CD4-positive, alpha-beta T cell (primary cell): ENCODE data around the gene ZNF467. TPM values are rescaled to one million over a fixed set of nuclear protein-coding genes. Genes with fewer than 3 reads are reported as not detected.

Experiments used
- ATAC-seq: fragments of 200-7000 bp; cut with Tn5 transposase; one replicate; pipeline ENCODE4 v1.10.0; 2022; ENCODE audit warnings: mild to moderate bottlenecking; ENCODE audit not compliant: poor library complexity
- CTCF ChIA-PET: fragments of 350-600 bp; sonication (Branson Sonifier 250); formaldehyde crosslinking; loops from one replicate; lab custom pipeline; 2021; ENCODE audit warnings: antibody characterized with exemption, inconsistent platforms; lab: Charles Lee
- POLR2A ChIA-PET: fragments of 350-600 bp; sonication (Branson Sonifier 250); formaldehyde crosslinking; loops from one replicate; lab custom pipeline; 2021; ENCODE audit warnings: antibody characterized with exemption, inconsistent platforms; lab: Charles Lee
- DNase-seq, 14 experiments: peaks; one replicate each; pipeline ENCODE4 v3.0.0-alpha.2; 2013 to 2020; ENCODE audit warnings: mixed read lengths in 2 of 14
- H3K27ac ChIP-seq, 2 donors: one replicate each; pipeline versions ENCODE4 v1.5.1 to v1.7.0; 2013; ENCODE audit warnings: low read length in 2 of 2, low read depth in 1 of 2, mild to moderate bottlenecking in 1 of 2
- H3K27me3 ChIP-seq, 2 experiments: 1 replicate in 1 of 2; 2 replicates in 1 of 2; pipeline versions ENCODE4 v1.6.1 to v1.7.0; 2013; ENCODE audit warnings: low read length in 2 of 2, control low read depth in 1 of 2, mild to moderate bottlenecking in 1 of 2, moderate library complexity in 1 of 2; ENCODE audit not compliant: insufficient read depth in 2 of 2, control insufficient read depth in 1 of 2
- H3K36me3 ChIP-seq: one replicate; pipeline ENCODE4 v1.6.1; 2013; ENCODE audit warnings: low read length, control low read depth; ENCODE audit not compliant: insufficient read depth
- H3K4me1 ChIP-seq: one replicate; pipeline ENCODE4 v1.6.1; 2013; ENCODE audit warnings: low read length, control low read depth; ENCODE audit not compliant: insufficient read depth
- H3K4me3 ChIP-seq: one replicate; pipeline ENCODE4 v1.5.1; 2013; ENCODE audit warnings: mild to moderate bottlenecking, low read length, moderate library complexity
- H3K9me3 ChIP-seq, 2 experiments: 1 replicate in 1 of 2; 2 replicates in 1 of 2; pipeline versions ENCODE4 v1.6.1 to v1.7.0; 2013; ENCODE audit warnings: low read length in 2 of 2, mild to moderate bottlenecking in 2 of 2, control low read depth in 1 of 2, moderate library complexity in 1 of 2; ENCODE audit not compliant: control insufficient read depth in 1 of 2, insufficient read depth in 1 of 2
- H3K27ac Mint-ChIP-seq: one replicate; pipeline ENCODE4 v1.8.0; 2020; ENCODE audit warnings: mixed read lengths
- H3K27me3 Mint-ChIP-seq: one replicate; pipeline ENCODE4 v1.8.0; 2021; ENCODE audit warnings: mixed read lengths
- H3K36me3 Mint-ChIP-seq: one replicate; pipeline ENCODE4 v1.8.0; 2021; ENCODE audit warnings: low read depth, mixed read lengths
- H3K4me1 Mint-ChIP-seq: one replicate; pipeline ENCODE4 v1.8.0; 2021; ENCODE audit warnings: low read depth, mixed read lengths
- H3K4me3 Mint-ChIP-seq: one replicate; pipeline ENCODE4 v1.8.0; 2020; ENCODE audit warnings: mild to moderate bottlenecking, mixed read lengths
- H3K9me3 Mint-ChIP-seq: one replicate; pipeline ENCODE4 v1.8.0; 2020; ENCODE audit warnings: mixed read lengths
- CTCF ChIP-seq: fragments of 200-600 bp; IDR thresholded peaks from one replicate; pipeline ENCODE4 v1.8.0; 2022; ENCODE audit warnings: antibody characterized with exemption, mild to moderate bottlenecking
- intact Hi-C, 2 experiments: fragments of 100-400 bp; cut with DNase I in 1 of 2; cut with micrococcal nuclease in 1 of 2; formaldehyde crosslinking; loops; one replicate each; pipeline versions ENCODE4 v1.15.1 to v1.9.0; 2023 to 2025; cut with DNase I, micrococcal nuclease
- total RNA-seq, 174 experiments: library from RNA in 2 of 174; stranded (reverse) in 2 of 174; gene quantifications; one replicate each; pipeline ENCODE4 v1.2.3 and lab custom pipeline; 2021 to 2026

Gene ZNF467
- total RNA-seq, 2 experiments from 2014 or later = 4.1 to 4.3 TPM

- Mint-ChIP-seq H3K36me3 (no peaks in the 10 kb centered on the region), H3K9me3 (no peaks in the 10 kb centered on the region), H3K4me1 (peaks cover 20% of the 10 kb centered on the region), H3K27me3 (no peaks in the 10 kb centered on the region), H3K4me3 (peak overlapping the region; percentile 70), H3K27ac (peak overlapping the region; percentile 44)
- no peaks in the 10 kb centered on the region for H3K36me3 ChIP-seq
- no peaks in the 10 kb centered on the region for H3K27me3 ChIP-seq
- peak in 1 of 14 experiments; percentile 17 for DNase-seq
- ChIA-PET POLR2A (no interaction called here), CTCF (no interaction called here)
- H3K4me3 ChIP-seq = no peak overlapping the region
- H3K9me3 ChIP-seq = no peaks in the 10 kb centered on the region
- no peak overlapping the region for H3K27ac ChIP-seq
- no peak for TF ChIP-seq CTCF
- peaks cover 31% of the 10 kb centered on the region for H3K4me1 ChIP-seq
- intact Hi-C loops = no loop called here
- no peak for ATAC-seq
Observed at GRCh38 chr7:149775176-149775556, 1.8 kb upstream of the ZNF467 start.

- intact Hi-C loops = loop anchor here (5.0 kb wide), 5 partner anchors 57 to 1283 kb away; partner anchors contain the start of genes ATP6V0E2 (in 1 of the 2), CDK5 (in 1 of the 2), SLC4A2 (in 1 of the 2) and ZNF746 (in 1 of the 2)
- Mint-ChIP-seq H3K27me3 (no peaks in the 10 kb centered on the region), H3K4me3 (peak overlapping the region; percentile 86), H3K36me3 (no peaks in the 10 kb centered on the region), H3K4me1 (peaks cover 20% of the 10 kb centered on the region), H3K9me3 (no peaks in the 10 kb centered on the region), H3K27ac (no peak overlapping the region)
- H3K4me1 ChIP-seq = peaks cover 31% of the 10 kb centered on the region
- ChIA-PET CTCF (interaction anchor here (0.6 kb wide), 1 partner anchor 33 kb away, joined by 4 read pairs; no protein-coding TSS in a partner anchor), POLR2A (interaction anchor here (0.8 kb wide), 1 partner anchor 97 kb away, joined by 3 read pairs; no protein-coding TSS in a partner anchor)
- DNase-seq (peak in 3 of 14 experiments; percentile 20 to 33 (median 25)), ATAC-seq (no peak)
- no peaks in the 10 kb centered on the region for H3K9me3 ChIP-seq
- no peak overlapping the region for H3K4me3 ChIP-seq
- no peak for TF ChIP-seq CTCF
- H3K27me3 ChIP-seq = no peaks in the 10 kb centered on the region
- no peak overlapping the region for H3K27ac ChIP-seq
- no peaks in the 10 kb centered on the region for H3K36me3 ChIP-seq
Observed at GRCh38 chr7:149774237-149775175, 1.1 kb upstream of the ZNF467 start.

- CTCF ChIA-PET = no interaction called here
- intact Hi-C loops = loop anchor here (2.0 to 5.0 kb wide), 6 partner anchors 56 to 1284 kb away; partner anchors contain the start of genes ATP6V0E2 (in 1 of the 2), CDK5 (in 1 of the 2), SLC4A2 (in 1 of the 2) and ZNF746 (in 1 of the 2)
- no peaks in the 10 kb centered on the region for H3K9me3 Mint-ChIP-seq
- no peaks in the 10 kb centered on the region for H3K9me3 ChIP-seq
- H3K4me3 Mint-ChIP-seq = peak overlapping the region; percentile 85
- DNase-seq (peak in 11 of 14 experiments; percentile 18 to 67 (median 27)), ATAC-seq (peak; percentile 21)
- peaks cover 7% of the 10 kb centered on the region for H3K36me3 Mint-ChIP-seq
- H3K4me3 ChIP-seq = peak overlapping the region; percentile 63
- H3K27me3 ChIP-seq = no peaks in the 10 kb centered on the region
- POLR2A ChIA-PET = interaction anchor here (0.7 to 0.8 kb wide), 3 partner anchors 11 to 1712 kb away, joined by 3 to 5 read pairs (median 4); no protein-coding TSS in a partner anchor
- H3K27ac Mint-ChIP-seq = no peak overlapping the region
- no peak for TF ChIP-seq CTCF
- H3K4me1 ChIP-seq = peaks cover 31% of the 10 kb centered on the region
- peaks cover 8% of the 10 kb centered on the region for H3K36me3 ChIP-seq
- H3K4me1 Mint-ChIP-seq = peaks cover 20% of the 10 kb centered on the region
- H3K27me3 Mint-ChIP-seq = no peaks in the 10 kb centered on the region
- no peak overlapping the region for H3K27ac ChIP-seq
Observed at GRCh38 chr7:149772956-149773434, 393 bp downstream of the ZNF467 start.
